ENCODE results near the gene ERRFI1.

Gene ERRFI1

DNA sequence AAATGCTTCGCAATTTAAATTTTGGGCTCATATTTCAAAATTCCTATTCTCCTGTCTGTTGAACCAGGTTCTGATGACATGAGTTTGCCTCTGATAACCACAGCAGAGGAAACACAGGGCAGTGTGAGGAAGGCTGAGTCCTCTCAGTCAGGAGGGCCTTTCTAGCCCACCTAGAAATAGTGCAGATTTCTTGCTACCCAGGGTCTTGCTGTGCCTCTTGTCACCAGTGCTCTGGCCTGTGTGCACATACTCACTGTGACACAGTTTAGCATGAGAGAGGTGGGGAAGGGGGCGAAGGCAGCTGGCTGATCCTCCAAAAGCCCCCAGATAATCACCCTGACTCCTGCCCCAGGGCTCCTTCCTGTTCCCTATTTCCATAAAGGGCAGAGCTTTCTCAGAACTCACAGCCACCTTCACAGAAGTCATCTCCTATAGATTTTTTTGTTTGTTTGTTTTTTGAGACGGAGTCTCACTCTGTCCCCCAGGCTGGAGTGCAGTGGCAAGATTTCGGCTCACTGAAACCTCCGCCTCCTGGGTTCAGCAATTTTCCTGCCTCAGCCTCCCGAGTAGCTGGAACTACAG lies 23.7 kb downstream of the ERRFI1 start:
- no peak for DNase-seq

DNA sequence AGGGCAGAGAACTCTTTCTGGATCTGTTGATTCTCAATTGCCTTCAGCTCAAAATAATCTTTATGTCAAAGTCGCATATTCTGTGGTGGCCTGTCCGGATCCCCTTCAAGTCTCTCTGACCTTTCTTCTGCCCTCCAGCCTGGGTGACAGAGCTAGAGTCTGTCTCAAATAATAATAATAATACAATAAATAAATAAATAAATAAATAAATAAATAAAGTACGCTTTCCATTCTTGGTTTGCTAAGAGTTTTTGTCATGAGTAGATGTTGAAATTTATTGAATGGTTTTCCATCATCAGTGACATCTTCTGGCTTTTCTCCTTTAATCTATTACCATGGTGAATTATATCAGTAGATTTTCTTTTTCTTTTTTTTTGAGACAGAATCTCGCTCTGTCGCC lies 30.7 kb downstream of the ERRFI1 start:
- no peak for DNase-seq

DNA sequence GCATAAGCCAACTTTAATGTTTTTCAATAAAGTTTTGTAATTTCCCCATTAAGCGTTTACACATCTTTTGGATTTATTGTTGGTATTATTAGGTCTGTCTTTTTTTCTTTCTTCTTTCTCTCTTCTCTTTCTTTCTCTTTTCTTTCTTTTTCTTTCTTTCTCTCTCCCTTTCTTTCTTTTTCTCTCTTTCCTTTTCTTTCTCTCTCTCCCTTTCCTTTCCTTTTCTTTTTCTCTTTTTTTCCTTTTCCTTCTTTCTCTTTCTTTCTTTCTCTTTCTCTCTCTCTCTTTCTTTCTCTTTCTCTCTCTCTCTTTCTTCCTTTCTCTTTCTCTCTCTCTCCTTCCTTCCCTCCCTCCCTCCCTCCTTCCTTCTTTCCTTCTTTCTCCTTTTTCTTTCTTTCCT lies 31.3 kb downstream of the ERRFI1 start:
- no peak for DNase-seq

DNA sequence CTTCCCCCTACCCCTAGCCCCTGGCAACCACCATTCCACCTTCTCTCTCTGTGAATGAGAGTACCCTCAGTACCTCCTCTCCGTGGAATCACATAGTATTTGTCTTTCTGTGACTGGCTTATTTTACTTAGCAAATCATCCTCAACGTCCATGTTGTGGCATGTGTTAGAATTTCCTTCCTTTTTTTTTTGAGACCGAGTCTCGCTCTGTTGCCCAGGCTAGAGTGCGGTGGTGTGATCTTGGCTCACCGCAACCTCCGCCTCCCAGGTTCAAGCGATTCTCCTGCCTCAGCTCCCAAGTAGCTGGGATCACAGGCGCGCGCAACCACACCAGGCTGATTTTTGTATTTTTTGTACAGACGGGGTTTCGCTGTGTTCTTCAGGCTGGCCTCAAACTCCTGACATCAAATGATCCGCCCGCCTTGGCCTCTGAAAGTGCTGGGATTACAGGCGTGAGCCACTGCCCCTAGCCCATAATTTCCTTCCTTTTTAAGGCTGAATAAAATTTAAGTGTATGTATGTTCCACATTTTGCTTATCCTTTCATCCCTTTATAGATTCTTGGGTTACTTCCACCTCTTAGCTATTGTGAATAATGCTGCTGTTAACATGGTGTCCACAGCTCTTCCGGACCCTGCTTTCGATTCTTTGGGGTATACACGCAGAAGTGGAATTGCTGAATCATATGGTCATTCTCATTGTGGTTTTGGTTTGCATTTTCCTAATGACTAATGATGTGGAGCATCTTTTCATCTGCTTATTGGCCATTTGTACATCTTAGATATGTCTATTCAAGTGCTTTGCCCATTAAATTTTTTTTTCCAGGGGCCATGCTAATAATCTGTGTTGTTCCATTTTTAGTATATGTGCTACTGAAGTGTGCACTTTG lies 32.3 kb downstream of the ERRFI1 start:
- DNase-seq, result no peak

DNA sequence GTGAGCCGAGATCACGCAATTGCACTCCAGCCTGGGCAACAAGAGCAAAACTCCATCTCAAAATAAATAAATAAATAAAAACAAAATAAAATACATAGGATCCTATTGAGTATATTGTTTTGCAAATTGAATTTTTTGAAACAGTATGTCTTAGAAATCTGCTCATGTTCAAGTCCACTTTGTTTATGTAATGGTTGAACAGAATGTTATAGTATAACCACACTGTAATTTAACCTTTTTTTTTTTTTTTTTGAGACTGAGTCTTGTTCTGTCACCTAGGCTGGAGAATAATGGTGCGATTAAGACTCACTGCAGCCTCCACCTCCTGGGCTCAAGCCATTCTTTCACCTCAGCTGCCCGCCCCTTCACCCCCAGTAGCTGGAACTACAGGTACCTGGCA lies 33.2 kb downstream of the ERRFI1 start:
- no peak for DNase-seq

DNA sequence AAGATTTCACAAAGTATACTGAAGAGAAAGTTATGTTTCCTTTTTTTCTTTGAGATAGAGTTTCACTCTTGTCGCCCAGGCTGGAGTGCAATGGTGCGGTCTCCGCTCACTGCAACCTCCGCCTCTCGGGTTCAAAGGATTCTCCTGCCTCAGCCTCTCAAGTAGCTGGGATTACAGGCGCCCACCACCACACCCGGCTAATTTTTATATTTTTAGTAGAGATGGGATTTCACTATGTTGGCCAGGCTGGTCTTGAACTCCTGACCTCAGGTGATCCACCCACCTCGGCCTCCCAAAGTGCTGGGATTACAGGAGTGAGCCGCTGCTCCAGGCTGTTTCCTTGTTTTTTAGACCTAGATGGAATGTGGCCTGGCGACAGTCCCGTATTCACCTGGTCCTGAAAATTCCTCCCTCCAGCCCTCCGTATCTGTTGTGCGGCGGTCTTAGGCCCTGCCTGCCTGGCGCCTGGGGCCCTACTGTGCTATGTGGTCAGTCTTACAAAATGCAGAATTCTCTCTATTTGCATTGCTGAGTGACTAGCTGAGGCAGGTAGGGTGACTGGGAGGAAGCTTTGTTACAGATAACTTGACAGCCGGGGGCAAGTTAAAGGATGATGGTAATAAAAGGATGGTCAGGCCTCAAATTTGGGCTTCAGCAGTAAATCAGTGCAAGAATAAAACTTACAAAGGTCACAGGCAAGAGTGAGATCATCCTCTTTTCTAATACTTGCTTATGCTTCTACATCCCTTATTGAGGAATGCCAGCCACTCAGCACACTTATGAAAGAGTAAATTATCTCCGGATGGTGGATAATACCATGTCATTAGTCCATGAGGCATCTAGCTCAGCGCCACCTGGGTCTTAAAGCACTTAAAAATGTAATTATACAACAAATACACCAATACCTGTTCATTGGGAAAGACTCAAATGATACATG lies 34.3 kb downstream of the ERRFI1 start:
- DNase-seq, result no peak

DNA sequence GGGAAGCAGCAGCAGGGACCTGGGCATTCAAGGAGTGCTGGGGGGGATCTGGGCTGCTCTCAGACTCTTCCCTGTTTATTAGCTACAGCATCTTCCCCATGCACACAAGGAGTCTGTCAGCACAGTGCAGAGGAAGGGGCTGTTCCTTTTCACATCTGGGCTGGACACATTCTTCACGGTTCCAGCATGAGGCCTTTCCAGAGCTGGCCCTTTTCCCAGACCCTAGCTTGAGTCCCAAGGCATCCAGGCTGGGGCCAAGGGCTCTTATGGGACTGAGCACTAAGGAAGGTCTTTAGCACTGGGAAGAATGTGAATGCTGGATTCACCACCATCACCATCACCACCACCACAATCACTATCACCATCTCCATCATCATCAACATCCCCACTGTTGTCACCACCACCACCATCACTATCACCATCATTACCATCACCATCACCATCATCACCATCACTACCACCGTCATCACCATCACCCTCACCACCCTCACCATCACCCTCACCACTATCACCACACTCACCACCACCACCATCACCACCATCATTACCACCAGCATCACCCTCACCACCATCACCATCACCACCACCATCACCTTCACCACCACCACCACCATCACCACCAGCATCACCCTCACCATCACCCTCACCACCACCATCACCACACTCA lies 36.2 kb downstream of the ERRFI1 start:
- DNase-seq, result no peak

DNA sequence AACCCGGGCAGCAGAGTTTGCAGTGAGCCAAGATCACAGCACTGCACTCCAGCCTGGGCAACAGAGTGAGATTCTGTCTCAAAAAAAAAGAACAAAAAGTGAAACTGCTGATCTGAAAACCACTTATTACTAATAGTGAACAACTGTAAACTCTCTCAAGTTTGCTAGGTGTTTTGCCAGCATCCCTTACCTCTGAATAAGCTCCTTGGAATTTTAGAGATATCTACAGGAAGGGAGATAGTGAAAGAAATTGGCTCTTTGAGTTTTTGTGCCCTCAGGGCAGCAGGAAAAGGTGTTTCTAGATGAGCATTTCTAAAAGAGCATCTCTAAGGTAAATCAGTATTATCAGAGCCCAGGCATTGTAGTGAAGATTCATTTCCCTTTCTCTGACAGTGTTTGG lies 37.5 kb downstream of the ERRFI1 start:
- DNase-seq, result no peak

DNA sequence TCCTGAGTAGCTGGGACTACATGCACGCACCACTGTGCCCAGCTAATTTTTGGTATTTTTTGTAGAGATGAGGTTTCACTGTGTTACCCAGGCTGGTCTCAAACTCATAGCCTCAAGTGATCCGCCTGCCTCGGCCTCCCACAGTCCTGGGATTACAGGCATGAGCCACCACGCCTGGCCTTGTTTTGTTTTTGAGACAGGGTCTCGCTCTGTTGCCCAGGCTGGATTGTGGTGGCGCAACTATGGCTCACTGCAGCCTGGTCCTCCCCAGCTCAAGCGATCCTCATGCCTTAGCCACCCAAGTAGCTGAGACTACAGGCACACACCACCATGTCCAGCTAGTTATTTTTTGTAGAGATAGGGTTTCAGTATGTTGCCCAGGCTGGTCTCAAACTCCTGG lies 38.6 kb downstream of the ERRFI1 start:
- no peak for DNase-seq

DNA sequence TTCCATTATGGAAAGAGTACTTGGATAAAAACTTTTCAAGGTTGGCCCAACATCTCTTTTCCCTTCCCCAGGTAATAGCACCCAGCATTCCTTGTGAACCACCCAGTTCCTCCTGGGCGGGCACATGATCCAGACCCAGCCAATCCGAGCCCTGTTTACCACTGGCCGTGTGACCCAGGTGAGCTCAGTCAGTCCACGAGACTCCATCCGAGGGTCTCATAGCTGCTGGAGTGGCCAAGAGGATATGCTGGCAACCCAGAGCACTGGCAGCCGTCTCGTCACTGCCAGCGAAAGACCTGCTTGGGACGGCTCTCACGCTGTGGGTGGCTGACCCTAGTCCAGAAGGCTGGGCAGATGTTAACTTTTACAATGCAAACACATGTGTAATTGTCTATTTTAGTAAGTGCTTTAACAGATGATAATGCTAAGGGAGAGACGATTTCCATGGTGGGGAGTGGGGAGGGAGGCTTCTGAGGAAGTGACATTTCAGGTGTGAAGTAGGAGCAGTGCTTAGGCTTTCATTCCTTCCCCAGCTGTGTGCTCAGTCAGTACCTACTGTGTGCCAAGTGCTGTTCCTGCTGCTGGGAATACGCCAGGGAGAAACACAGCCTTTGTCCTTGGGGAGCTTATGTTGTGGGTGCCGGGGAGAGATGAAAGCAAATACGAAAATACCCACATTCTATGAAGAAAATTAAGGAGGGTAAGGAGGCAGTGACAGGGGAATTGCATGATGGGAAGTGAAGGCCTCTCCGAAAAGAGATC lies 40.1 kb downstream of the ERRFI1 start:
- no peak for DNase-seq

DNA sequence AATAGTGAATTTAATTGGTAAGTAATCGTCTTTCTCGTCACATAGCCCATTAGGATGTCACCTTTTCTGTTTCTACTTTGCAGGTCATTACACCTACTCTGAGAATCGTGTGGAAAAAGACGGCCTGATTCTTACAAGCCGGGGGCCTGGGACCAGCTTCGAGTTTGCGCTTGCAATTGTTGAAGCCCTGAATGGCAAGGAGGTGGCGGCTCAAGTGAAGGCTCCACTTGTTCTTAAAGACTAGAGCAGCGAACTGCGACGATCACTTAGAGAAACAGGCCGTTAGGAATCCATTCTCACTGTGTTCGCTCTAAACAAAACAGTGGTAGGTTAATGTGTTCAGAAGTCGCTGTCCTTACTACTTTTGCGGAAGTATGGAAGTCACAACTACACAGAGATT lies 41.3 kb downstream of the ERRFI1 start:
- DNase-seq, result no peak

DNA sequence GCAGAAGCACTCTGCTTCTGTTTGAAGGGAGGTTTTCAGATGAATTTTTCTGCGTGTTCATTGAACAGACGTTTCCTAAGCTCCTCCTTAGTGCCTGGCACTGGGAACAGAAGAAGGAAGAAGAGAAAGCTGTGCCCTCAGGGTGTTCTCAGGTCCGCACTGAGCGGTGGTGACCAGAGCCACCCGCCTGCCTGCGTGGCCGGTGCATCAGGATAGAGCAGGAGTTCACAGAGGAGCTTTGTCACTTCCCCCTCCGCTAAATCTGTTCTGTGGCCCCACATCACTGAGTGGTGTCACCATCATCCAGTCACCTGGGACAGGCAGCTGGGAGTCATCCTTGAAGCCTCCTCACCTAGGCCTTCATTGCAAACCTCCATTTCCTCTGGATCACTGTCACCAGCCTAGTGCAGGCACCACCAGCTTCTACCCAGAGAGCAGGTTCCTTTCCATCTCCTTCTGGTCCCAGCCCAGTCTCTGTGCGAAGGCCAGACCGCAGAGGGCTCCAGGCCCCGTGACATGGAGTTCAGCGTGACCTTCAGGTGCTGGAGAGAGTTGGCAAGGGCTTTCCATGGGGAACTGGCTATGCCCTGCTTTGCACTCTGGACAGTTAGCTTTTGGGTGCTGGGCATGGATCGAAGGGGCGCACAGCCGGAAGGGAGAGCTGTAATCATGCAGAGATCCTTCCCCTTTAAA lies 42.9 kb downstream of the ERRFI1 start:
- DNase-seq, result no peak

DNA sequence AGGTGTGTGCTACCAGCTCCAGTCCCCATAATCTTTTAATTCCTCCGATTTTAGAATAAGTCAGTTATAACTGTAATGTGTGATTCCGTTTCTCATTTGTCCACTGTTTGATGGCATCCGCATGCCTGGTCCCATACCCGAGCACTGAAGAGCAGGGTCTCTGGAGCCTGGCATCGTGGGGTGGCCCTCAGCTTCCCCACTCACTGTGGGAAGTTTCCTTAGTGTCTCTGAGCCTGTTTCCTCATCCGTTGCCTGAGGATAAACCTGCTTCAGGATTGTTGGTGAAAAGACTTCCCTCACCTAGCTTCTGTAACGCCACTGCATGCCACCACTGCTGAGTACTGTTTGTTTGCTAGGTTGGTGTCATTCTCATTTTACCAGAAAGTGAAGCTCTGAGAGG lies 45.1 kb downstream of the ERRFI1 start:
- no peak for DNase-seq

DNA sequence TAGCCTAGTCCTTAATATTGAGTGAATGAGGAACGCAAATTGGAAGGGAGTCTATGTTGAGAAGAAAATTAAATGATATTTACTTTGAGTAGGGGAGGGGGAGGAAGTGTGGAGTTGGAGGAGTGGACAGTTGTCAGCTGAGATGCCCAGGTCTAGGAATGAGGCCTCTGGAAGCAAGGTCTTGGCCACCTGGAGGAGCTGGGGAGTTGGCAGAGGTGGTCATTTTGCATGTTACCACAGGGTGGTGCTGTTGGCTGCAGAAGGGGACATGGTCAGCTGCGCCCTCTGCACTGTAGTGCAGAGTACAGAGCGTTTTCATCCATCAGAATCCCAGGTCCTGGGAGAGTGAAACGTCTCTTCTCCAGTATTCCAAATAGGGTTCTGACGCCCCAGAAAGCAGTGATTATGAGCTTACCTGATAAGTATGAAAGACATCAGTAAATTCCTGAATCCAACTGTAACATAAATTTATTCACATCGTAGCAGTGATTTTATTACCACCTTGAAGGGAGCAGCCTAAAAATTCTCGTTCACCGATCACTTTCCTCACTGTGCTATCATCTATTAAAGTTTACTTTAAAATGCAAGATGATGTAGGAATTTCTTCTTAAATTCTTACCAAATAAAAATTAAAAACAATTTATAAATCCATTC lies 50.8 kb downstream of the ERRFI1 start:
- peak; percentile 66 for DNase-seq

DNA sequence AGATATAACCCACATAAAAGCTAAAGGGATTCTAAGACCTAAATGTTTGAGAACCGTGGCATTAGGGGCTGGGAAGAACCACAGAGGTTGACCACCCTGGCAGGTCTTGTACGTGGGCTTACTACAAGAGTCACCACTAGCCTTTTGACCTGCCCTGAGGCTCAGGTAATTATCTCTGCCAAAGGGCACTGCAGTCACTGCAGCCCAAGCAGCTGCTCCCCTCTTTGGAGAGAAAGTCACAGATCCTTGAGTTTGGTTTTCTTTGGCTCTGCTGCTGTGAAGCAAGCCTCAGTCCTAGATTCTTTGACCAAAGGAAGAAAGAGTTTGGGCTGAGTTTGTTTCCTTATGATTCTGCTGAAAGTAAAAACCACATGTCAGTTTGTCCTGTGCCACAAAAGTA lies 53.0 kb downstream of the ERRFI1 start:
- DNase-seq, result no peak

DNA sequence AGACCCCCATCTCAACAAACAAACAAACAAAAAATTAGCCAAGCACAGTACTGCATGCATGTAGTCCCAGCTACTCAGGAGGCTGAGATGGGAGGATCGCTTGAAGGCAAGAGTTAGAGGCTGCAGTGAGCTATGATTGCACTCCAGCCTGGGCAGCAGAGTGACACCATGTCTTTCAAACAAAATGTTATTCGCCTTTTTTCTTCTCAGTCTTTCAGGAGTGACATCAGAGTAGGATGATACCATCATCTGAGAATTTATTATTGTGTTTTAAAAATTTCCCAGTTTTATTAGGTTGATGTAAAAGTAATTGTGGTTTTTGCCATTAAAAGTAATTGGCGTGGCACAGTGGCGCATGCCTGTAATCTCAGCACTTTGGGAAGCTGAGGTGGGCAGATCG lies 53.8 kb downstream of the ERRFI1 start:
- no peak for DNase-seq

DNA sequence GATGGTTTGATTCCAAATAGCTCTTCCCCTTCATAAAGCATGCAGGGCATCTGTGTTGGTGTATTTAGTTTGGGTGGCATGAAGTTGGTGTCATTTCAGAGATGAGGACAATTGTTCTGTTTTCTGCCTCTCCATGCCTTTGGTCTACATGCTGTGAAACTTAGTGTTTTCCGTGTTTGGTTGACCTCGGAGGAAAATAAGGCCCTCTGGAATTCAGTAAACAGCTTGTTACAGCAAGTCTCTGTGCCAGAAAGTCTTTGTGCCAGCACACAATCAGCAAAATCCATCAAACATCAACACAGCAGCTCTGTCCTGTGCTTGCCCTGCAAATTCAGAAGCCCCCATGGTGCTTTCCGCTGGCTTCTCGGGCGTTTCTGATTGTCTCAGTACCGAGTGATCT lies 55.1 kb downstream of the ERRFI1 start:
- no peak for DNase-seq

DNA sequence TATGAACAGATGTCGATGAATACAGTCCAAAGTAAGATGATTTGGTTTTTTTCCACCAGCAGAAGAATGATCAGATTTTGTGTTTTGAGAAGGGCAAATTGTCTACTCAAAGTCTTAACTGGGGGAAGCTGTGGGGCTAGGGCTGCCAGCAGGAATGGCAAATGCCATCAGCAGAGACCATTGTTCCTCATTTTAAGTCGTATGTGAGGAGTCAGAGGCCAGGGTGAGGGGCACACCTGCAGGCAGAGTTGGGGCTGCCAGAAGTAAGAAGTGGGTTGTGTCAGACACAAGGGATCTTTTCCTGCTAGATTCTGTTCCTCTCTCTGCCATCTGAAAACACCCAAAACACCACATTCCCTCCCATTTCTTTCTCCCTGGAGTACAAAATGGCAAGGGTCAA lies 55.9 kb downstream of the ERRFI1 start:
- no peak for DNase-seq

DNA sequence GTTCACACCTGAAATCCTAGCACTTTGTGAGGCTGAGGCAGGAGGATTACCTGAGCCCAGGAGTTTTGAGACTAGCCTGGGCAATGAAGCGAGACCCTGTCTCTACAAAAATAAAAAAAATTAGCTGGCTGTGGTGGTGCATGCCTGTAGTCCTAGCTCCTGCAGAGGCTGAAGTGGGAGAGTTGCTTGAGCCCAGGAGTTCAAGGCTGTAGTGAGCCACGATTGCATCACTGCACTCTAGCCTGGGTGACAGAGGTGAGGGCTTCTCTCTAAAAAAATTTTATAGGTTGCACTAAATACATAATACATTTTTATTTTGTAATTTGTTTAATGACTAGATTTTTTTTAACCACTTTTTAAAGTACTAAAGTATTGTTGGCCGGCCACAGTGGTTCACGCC lies 58.5 kb downstream of the ERRFI1 start:
- DNase-seq, result no peak

DNA sequence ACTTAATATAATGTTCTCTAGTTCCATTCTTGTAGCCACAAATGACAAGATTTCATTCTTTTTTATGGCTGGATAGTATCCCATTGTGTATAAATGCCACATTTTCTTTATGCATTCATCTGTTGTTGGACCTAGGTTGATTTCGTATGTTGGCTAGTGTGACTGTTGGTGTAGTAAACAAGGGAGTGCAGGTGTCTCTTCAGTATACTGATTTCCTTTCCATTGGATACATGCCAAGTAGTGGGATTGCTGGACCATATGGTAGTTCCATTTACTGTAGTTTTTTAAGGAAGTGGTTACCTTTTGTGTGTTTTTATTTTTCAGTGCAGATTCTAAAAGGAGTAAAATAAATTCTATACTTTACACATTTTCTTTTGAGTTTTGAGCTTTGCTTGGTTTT lies 58.9 kb downstream of the ERRFI1 start:
- DNase-seq, result peak; percentile 43

DNA sequence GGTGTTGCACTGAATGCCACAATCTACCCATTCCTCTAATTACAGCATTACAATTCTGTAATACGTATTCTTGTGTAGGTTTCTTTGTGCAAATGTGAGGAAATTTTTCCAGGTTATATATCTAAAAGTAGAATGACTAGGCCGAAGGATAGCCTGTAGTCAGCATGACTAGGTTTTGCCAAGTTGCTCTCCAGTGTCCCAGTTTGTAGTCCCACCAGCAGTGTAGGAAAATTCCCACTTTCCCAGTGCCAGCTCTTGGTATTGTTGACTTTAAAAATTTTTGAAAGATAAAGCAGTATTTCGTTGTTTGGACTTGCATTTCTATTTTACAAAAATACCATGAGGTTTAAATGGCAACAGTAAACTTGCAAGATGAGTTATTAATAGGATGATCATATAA lies 61.6 kb downstream of the ERRFI1 start:
- no peak for DNase-seq

Data from RPMI8226 (cell line).